Uterus (tissue), 4 donors: ENCODE data around the gene MIEN1. TPM values are rescaled to one million over a fixed set of nuclear protein-coding genes. Genes with fewer than 3 reads are reported as not detected.
A peak's percentile ranks its signal among the peaks of the same experiment; 100 is the strongest.

ENCODE experiments used
- DNase-seq, 2 donors: peaks; one replicate each; pipeline ENCODE4 v3.0.0-alpha.2; 2019 to 2020
- H3K27ac ChIP-seq, 2 donors: fragments of 200-600 bp; sonication (generic); 1 replicate in 1 of 2; 2 replicates in 1 of 2; pipeline ENCODE4 v1.5.1; 2016 to 2018
- H3K27me3 ChIP-seq, 2 donors: fragments of 200-600 bp; sonication (generic); one replicate each; pipeline ENCODE4 v1.5.1; 2018 to 2019; ENCODE audit warnings: control low read depth in 1 of 2
- H3K36me3 ChIP-seq, 2 donors: fragments of 200-600 bp; sonication (generic); one replicate each; pipeline ENCODE4 v1.5.1; 2019; ENCODE audit warnings: control low read depth in 1 of 2
- H3K4me1 ChIP-seq, 2 donors: fragments of 200-600 bp; sonication (generic); one replicate each; pipeline ENCODE4 v1.5.1; 2018 to 2019; ENCODE audit warnings: control low read depth in 1 of 2
- H3K4me3 ChIP-seq, 2 donors: fragments of 200-600 bp; sonication (generic); 1 replicate in 1 of 2; 2 replicates in 1 of 2; pipeline ENCODE4 v1.5.1; 2018 to 2019; ENCODE audit warnings: mild to moderate bottlenecking in 1 of 2
- H3K9me3 ChIP-seq, 2 donors: fragments of 200-600 bp; sonication (generic); one replicate each; pipeline ENCODE4 v1.5.1; 2019; ENCODE audit warnings: control low read depth in 1 of 2
- CTCF ChIP-seq, 4 experiments: fragments of 200-600 bp in 2 of 4; fragments of 450-650 bp in 2 of 4; sonication (generic) in 2 of 4; IDR thresholded peaks; one replicate each; pipeline ENCODE4 v1.5.1; 2016 to 2019; ENCODE audit warnings: antibody characterized with exemption in 4 of 4, mild to moderate bottlenecking in 2 of 4, moderate library complexity in 1 of 4
- POLR2A ChIP-seq, 2 donors: fragments of 450-650 bp; IDR thresholded peaks; one replicate each; pipeline ENCODE4 v1.6.1; 2016; ENCODE audit warnings: antibody characterized with exemption in 2 of 2, mild to moderate bottlenecking in 1 of 2, moderate library complexity in 1 of 2
- intact Hi-C: fragments of 100-400 bp; cut with DNase I; formaldehyde crosslinking; loops from one replicate; pipeline ENCODE4 v1.15.1; 2023; ENCODE audit warnings: low total_unique reads
- total RNA-seq, 4 donors: library from RNA; depleted of rRNA in 3 of 4; stranded (reverse); fragments of >200 nt in 3 of 4; gene quantifications; one replicate each; pipeline versions ENCODE4 v1.1.0 to v1.2.4, GENCODE V29; 2014 to 2023
- donor health status: DM: yes; HTN: yes; CAD: no.

Gene MIEN1
- total RNA-seq, 4 donors from 2014 or later = 4.9 to 125 (median 58.5) TPM

- DNase-seq = no peak
- TF ChIP-seq CTCF (IDR thresholded peaks at IDR 0.05) (no peak), POLR2A (IDR thresholded peaks at IDR 0.05) (no peak)
- intact Hi-C loops = no loop called here
- Histone ChIP-seq H3K27ac (no peak overlapping the region), H3K4me3 (no peak overlapping the region), H3K36me3 (no peaks in the 10 kb centered on the region), H3K9me3 (no peaks in the 10 kb centered on the region), H3K27me3 (no peaks in the 10 kb centered on the region), H3K4me1 (no peaks in the 10 kb centered on the region)
Observed at GRCh38 chr17:39757931-39758873, 27.9 kb upstream of the MIEN1 start.

- Histone ChIP-seq H3K4me3 (no peak overlapping the region), H3K9me3 (no peaks in the 10 kb centered on the region), H3K27me3 (no peaks in the 10 kb centered on the region), H3K4me1 (no peaks in the 10 kb centered on the region), H3K36me3 (no peaks in the 10 kb centered on the region), H3K27ac (no peak overlapping the region)
- intact Hi-C loops = no loop called here
- TF ChIP-seq POLR2A (IDR thresholded peaks at IDR 0.05) = no peak
- TF ChIP-seq CTCF (IDR thresholded peaks at IDR 0.05) = no peak
- DNase-seq = no peak
Observed at GRCh38 chr17:39757176-39757662, 26.9 kb upstream of the MIEN1 start.

- no peak overlapping the region for H3K27ac ChIP-seq
- no peak for DNase-seq
- intact Hi-C loops = no loop called here
- H3K36me3 ChIP-seq = no peaks in the 10 kb centered on the region
- TF ChIP-seq POLR2A (IDR thresholded peaks at IDR 0.05) (no peak), CTCF (IDR thresholded peaks at IDR 0.05) (no peak)
- no peak overlapping the region for H3K4me3 ChIP-seq
- H3K4me1 ChIP-seq = no peaks in the 10 kb centered on the region
- H3K9me3 ChIP-seq = no peaks in the 10 kb centered on the region
- H3K27me3 ChIP-seq = no peaks in the 10 kb centered on the region
Observed at GRCh38 chr17:39756380-39757079, 26.2 kb upstream of the MIEN1 start.

GRCh38 chr17:39755554-39756379, 25.4 kb upstream of the MIEN1 start:
- Histone ChIP-seq H3K27ac (peak overlapping the region in 1 of 2 donors; percentile 91), H3K4me3 (no peak overlapping the region), H3K27me3 (no peaks in the 10 kb centered on the region), H3K4me1 (no peaks in the 10 kb centered on the region), H3K36me3 (no peaks in the 10 kb centered on the region), H3K9me3 (no peaks in the 10 kb centered on the region)
- TF ChIP-seq POLR2A (IDR thresholded peaks at IDR 0.05) (no peak), CTCF (IDR thresholded peaks at IDR 0.05) (no peak)
- intact Hi-C loops = no loop called here
- no peak for DNase-seq
